SK-N-SH (cell line): ENCODE data around the gene BCR. TPM values are rescaled to one million over a fixed set of nuclear protein-coding genes. Genes with fewer than 3 reads are reported as not detected.

ENCODE experiments used
- CTCF ChIA-PET: fragments of 300-600, 350-600 bp; formaldehyde crosslinking; extraction: SDS; loops from one replicate; lab custom pipeline; 2021; lab: Yijun Ruan, JAX
- POLR2A ChIA-PET: fragments of 350-600 bp; sonication (Branson Sonifier 250); formaldehyde crosslinking; extraction: SDS; loops from one replicate; lab custom pipeline; 2020; ENCODE audit warnings: antibody characterized with exemption, inconsistent platforms; lab: Yijun Ruan, JAX
- DNase-seq: peaks from one replicate; pipeline ENCODE4 v3.0.0; 2012
- H2AFZ ChIP-seq: fragments of 200-600 bp; sonication (generic); 2 replicates; pipeline ENCODE4 v1.8.1; 2016; ENCODE audit warnings: antibody characterized with exemption, mild to moderate bottlenecking, low read depth
- H3F3A ChIP-seq: fragments of 200-600 bp; sonication (generic); replicated peaks from 2 replicates; pipeline ENCODE3; 2016; ENCODE audit warnings: antibody characterized with exemption, mild to moderate bottlenecking; ENCODE audit not compliant: insufficient read depth
- H3K27ac ChIP-seq, 2 experiments: fragments of 200-500 bp in 1 of 2; fragments of 200-600 bp in 1 of 2; sonication (Bioruptor generic) in 1 of 2; sonication (generic), shearing (Covaris generic) in 1 of 2; 2 replicates each; pipeline versions ENCODE4 v1.5.1 to v1.6.1; 2014 to 2016; ENCODE audit warnings: low read depth in 2 of 2, inconsistent platforms in 1 of 2, low read length in 1 of 2, mild to moderate bottlenecking in 1 of 2, mixed read lengths in 1 of 2
- H3K27me3 ChIP-seq: fragments of 200-600 bp; sonication (generic), shearing (Covaris generic); 2 replicates; pipeline ENCODE4 v1.6.1; 2016; ENCODE audit warnings: mixed run types; ENCODE audit not compliant: insufficient read depth
- H3K36me3 ChIP-seq, 2 experiments: fragments of 200-500 bp in 1 of 2; fragments of 200-600 bp in 1 of 2; sonication (Bioruptor generic) in 1 of 2; sonication (generic) in 1 of 2; replicated peaks in 1 of 2; 2 replicates each; pipeline versions ENCODE3 to v1.5.1; 2014 to 2016; ENCODE audit warnings: low read length in 1 of 2, mild to moderate bottlenecking in 1 of 2; ENCODE audit not compliant: insufficient read depth in 2 of 2, control insufficient read depth in 1 of 2
- H3K4me1 ChIP-seq, 2 experiments: fragments of 200-500 bp in 1 of 2; fragments of 200-600 bp in 1 of 2; sonication (Bioruptor generic) in 1 of 2; sonication (generic), shearing (Covaris generic) in 1 of 2; 2 replicates each; pipeline versions ENCODE4 v1.5.1 to v1.6.1; 2014 to 2016; ENCODE audit warnings: low read depth in 1 of 2, low read length in 1 of 2, mixed run types in 1 of 2; ENCODE audit not compliant: insufficient read depth in 2 of 2, control insufficient read depth in 1 of 2
- H3K4me2 ChIP-seq: fragments of 200-600 bp; sonication (generic), shearing (Covaris generic); 2 replicates; pipeline ENCODE4 v1.6.1; 2017; ENCODE audit warnings: mixed run types
- H3K4me3 ChIP-seq, 2 experiments: fragments of 200-500 bp in 1 of 2; fragments of 200-600 bp in 1 of 2; sonication (Bioruptor generic) in 1 of 2; sonication (generic), shearing (Covaris generic) in 1 of 2; 2 replicates each; pipeline versions ENCODE4 v1.5.1 to v1.8.1; 2014 to 2016; ENCODE audit warnings: low read depth in 2 of 2, inconsistent platforms in 1 of 2, low read length in 1 of 2, mild to moderate bottlenecking in 1 of 2, mixed read lengths in 1 of 2, moderate library complexity in 1 of 2
- H3K79me2 ChIP-seq: fragments of 200-600 bp; sonication (generic); 2 replicates; pipeline ENCODE4 v1.8.1; 2017; ENCODE audit warnings: mild to moderate bottlenecking; ENCODE audit not compliant: insufficient read depth
- H3K9ac ChIP-seq: fragments of 200-600 bp; sonication (generic); 2 replicates; pipeline ENCODE4 v1.6.1; 2017; ENCODE audit warnings: mixed run types
- H3K9me2 ChIP-seq: fragments of 200-600 bp; sonication (generic); 2 replicates; pipeline ENCODE4 v1.6.1; 2017; ENCODE audit warnings: mixed run types
- H3K9me3 ChIP-seq: fragments of 200-600 bp; sonication (generic); 2 replicates; pipeline ENCODE4 v1.6.1; 2017; ENCODE audit warnings: mixed run types, mild to moderate bottlenecking, moderate library complexity
- H4K20me1 ChIP-seq: fragments of 200-600 bp; sonication (generic); 2 replicates; pipeline ENCODE4 v1.6.1; 2017; ENCODE audit warnings: mild to moderate bottlenecking, mixed run types; ENCODE audit not compliant: insufficient read depth
- CTCF ChIP-seq: fragments of 200-600 bp; sonication (generic); IDR thresholded peaks from 2 replicates; pipeline ENCODE4 v1.6.1; 2017; ENCODE audit warnings: antibody characterized with exemption, mild to moderate bottlenecking, moderate library complexity
- ELF1 ChIP-seq: IDR thresholded peaks from 2 replicates; pipeline ENCODE4 v1.4.0; 2012
- FOXM1 ChIP-seq: IDR thresholded peaks from 2 replicates; pipeline ENCODE4 v1.4.0; 2012; ENCODE audit warnings: low read depth, mild to moderate bottlenecking
- GABPA ChIP-seq: IDR thresholded peaks from 2 replicates; pipeline ENCODE4 v1.4.0; 2012; ENCODE audit warnings: low read depth, mild to moderate bottlenecking
- JUND ChIP-seq: IDR thresholded peaks from 2 replicates; pipeline ENCODE4 v1.4.0; 2012
- MEF2A ChIP-seq: IDR thresholded peaks from 2 replicates; pipeline ENCODE4 v1.4.0; 2012; ENCODE audit warnings: low read depth, borderline replicate concordance
- MXI1 ChIP-seq: IDR thresholded peaks from 2 replicates; pipeline ENCODE4 v1.6.1; 2012; ENCODE audit warnings: mild to moderate bottlenecking, low read depth, low read length, improper control_type of control experiment
- NFIC ChIP-seq: IDR thresholded peaks from 2 replicates; pipeline ENCODE4 v1.4.0; 2012; ENCODE audit warnings: borderline replicate concordance
- NRF1 ChIP-seq: IDR thresholded peaks from 2 replicates; pipeline ENCODE4 v1.6.1; 2012; ENCODE audit warnings: low read depth, mild to moderate bottlenecking, low read length
- POLR2AphosphoS5 ChIP-seq: IDR thresholded peaks from 2 replicates; pipeline ENCODE4 v1.6.1; 2012; ENCODE audit warnings: low read depth, low read length
- RAD21 ChIP-seq: IDR thresholded peaks from 2 replicates; pipeline ENCODE4 v1.6.1; 2012; ENCODE audit warnings: mild to moderate bottlenecking, low read length
- RCOR1 ChIP-seq: fragments of 150-350 bp; IDR thresholded peaks from 2 replicates; pipeline ENCODE4 v1.6.1; 2017; ENCODE audit warnings: antibody characterized with exemption, low read length
- RFX5 ChIP-seq: IDR thresholded peaks from 2 replicates; pipeline ENCODE4 v1.6.1; 2012; ENCODE audit warnings: mild to moderate bottlenecking, improper control_type of control experiment, low read length
- SMC3 ChIP-seq: IDR thresholded peaks from 2 replicates; pipeline ENCODE4 v1.6.1; 2012; ENCODE audit warnings: low read depth, low read length, improper control_type of control experiment
- TEAD4 ChIP-seq: IDR thresholded peaks from 2 replicates; pipeline ENCODE4 v1.4.0; 2012; ENCODE audit warnings: mild to moderate bottlenecking, borderline replicate concordance; ENCODE audit not compliant: insufficient read depth
- YY1 ChIP-seq: IDR thresholded peaks from 2 replicates; pipeline ENCODE4 v1.4.0; 2012; ENCODE audit warnings: low read depth, mild to moderate bottlenecking
- ZBTB33 ChIP-seq: IDR thresholded peaks from 2 replicates; pipeline ENCODE4 v1.4.0; 2012; ENCODE audit warnings: low read depth, borderline replicate concordance
- WGBS: methylation state at CpG from one replicate; pipeline ENCODE4 v1.1.6; 2017; ENCODE audit warnings: low lambda C conversion rate; 5-methylcytosine and 5-hydroxymethylcytosine counted together
- polyA plus RNA-seq, 3 experiments: library from polyadenylated mRNA; depleted of rRNA; stranded (reverse); fragments of >200 nt; gene quantifications; 2 replicates each; pipeline ENCODE4 v1.2.3, GENCODE V29; 2012
- TF ChIP-seq, protein P1 (sequence below): fragments of 150-350 bp; IDR thresholded peaks from 2 replicates; pipeline ENCODE4 v1.6.1; 2016; ENCODE audit warnings: mild to moderate bottlenecking, low read depth, low read length
- TF ChIP-seq, protein P2 (sequence below): IDR thresholded peaks from 2 replicates; pipeline ENCODE4 v1.6.1; 2012; ENCODE audit warnings: mild to moderate bottlenecking, low read depth, low read length, moderate library complexity
- TF ChIP-seq, protein P3 (sequence below): fragments of 150-350 bp; IDR thresholded peaks from 2 replicates; pipeline ENCODE4 v1.6.1; 2017; ENCODE audit warnings: antibody characterized with exemption, low read length, low read depth, borderline replicate concordance
- TF ChIP-seq, protein P4 (sequence below): IDR thresholded peaks from 2 replicates; pipeline ENCODE4 v1.4.0; 2012; ENCODE audit warnings: low read depth, borderline replicate concordance

The BCR gene
- polyA plus RNA-seq, 1 of the 3 experiments (the other 2 are of a cell fraction): 50.9 TPM

- POLR2A ChIA-PET: no interaction called here
- H3K4me3 ChIP-seq: no peak overlapping the region
- H3K9ac ChIP-seq: no peak overlapping the region
- H3K27me3 ChIP-seq: no peaks in the 10 kb centered on the region
- no peaks in the 10 kb centered on the region for H3F3A ChIP-seq
- peaks cover 28% of the 10 kb centered on the region for H4K20me1 ChIP-seq
- peaks cover 52% of the 10 kb centered on the region; the same call in 1 of the 2 replicates for H3K79me2 ChIP-seq
- peaks cover 23 to 52% of the 10 kb centered on the region in 2 experiments; a peak in 2 of 4 replicates for H3K4me1 ChIP-seq
- no peak overlapping the region for H2AFZ ChIP-seq
- H3K27ac ChIP-seq: no peak overlapping the region
- TF ChIP-seq RFX5 (no peak), FOXM1 (no peak), POLR2AphosphoS5 (no peak), YY1 (no peak), TEAD4 (no peak), ELF1 (no peak), JUND (no peak), MXI1 (no peak), MEF2A (no peak), SMC3 (peak; percentile 36; the same call in 1 of the 2 replicates), GABPA (no peak), ZBTB33 (no peak), RAD21 (peak; percentile 45), NFIC (no peak), CTCF (peak; percentile 39; the same call in 1 of the 2 replicates), RCOR1 (no peak), NRF1 (no peak)
- TF ChIP-seq, protein P1, sequence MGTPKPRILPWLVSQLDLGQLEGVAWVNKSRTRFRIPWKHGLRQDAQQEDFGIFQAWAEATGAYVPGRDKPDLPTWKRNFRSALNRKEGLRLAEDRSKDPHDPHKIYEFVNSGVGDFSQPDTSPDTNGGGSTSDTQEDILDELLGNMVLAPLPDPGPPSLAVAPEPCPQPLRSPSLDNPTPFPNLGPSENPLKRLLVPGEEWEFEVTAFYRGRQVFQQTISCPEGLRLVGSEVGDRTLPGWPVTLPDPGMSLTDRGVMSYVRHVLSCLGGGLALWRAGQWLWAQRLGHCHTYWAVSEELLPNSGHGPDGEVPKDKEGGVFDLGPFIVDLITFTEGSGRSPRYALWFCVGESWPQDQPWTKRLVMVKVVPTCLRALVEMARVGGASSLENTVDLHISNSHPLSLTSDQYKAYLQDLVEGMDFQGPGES: no peak
- TF ChIP-seq, protein P2, sequence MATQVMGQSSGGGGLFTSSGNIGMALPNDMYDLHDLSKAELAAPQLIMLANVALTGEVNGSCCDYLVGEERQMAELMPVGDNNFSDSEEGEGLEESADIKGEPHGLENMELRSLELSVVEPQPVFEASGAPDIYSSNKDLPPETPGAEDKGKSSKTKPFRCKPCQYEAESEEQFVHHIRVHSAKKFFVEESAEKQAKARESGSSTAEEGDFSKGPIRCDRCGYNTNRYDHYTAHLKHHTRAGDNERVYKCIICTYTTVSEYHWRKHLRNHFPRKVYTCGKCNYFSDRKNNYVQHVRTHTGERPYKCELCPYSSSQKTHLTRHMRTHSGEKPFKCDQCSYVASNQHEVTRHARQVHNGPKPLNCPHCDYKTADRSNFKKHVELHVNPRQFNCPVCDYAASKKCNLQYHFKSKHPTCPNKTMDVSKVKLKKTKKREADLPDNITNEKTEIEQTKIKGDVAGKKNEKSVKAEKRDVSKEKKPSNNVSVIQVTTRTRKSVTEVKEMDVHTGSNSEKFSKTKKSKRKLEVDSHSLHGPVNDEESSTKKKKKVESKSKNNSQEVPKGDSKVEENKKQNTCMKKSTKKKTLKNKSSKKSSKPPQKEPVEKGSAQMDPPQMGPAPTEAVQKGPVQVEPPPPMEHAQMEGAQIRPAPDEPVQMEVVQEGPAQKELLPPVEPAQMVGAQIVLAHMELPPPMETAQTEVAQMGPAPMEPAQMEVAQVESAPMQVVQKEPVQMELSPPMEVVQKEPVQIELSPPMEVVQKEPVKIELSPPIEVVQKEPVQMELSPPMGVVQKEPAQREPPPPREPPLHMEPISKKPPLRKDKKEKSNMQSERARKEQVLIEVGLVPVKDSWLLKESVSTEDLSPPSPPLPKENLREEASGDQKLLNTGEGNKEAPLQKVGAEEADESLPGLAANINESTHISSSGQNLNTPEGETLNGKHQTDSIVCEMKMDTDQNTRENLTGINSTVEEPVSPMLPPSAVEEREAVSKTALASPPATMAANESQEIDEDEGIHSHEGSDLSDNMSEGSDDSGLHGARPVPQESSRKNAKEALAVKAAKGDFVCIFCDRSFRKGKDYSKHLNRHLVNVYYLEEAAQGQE: no peak
- TF ChIP-seq, protein P3, sequence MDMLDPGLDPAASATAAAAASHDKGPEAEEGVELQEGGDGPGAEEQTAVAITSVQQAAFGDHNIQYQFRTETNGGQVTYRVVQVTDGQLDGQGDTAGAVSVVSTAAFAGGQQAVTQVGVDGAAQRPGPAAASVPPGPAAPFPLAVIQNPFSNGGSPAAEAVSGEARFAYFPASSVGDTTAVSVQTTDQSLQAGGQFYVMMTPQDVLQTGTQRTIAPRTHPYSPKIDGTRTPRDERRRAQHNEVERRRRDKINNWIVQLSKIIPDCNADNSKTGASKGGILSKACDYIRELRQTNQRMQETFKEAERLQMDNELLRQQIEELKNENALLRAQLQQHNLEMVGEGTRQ: no peak
- TF ChIP-seq, protein P4, sequence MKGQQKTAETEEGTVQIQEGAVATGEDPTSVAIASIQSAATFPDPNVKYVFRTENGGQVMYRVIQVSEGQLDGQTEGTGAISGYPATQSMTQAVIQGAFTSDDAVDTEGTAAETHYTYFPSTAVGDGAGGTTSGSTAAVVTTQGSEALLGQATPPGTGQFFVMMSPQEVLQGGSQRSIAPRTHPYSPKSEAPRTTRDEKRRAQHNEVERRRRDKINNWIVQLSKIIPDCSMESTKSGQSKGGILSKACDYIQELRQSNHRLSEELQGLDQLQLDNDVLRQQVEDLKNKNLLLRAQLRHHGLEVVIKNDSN: no peak
- no peaks in the 10 kb centered on the region for H3K9me3 ChIP-seq
- no peak overlapping the region for H3K4me2 ChIP-seq
- no peaks in the 10 kb centered on the region for H3K36me3 ChIP-seq
- 87% methylated on average over 7 of the region's 13 CpGs for WGBS
- CTCF ChIA-PET: interaction anchor here (1.0 to 1.5 kb wide), 3 partner anchors 10 to 41 kb away, joined by 3 to 6 read pairs (median 3); no protein-coding TSS in a partner anchor
- H3K9me2 ChIP-seq: no peaks in the 10 kb centered on the region
- DNase-seq: peak; percentile 57
These were observed 60.5 kb downstream of the BCR start for GRCh38 chr22:23240639-23241389.
